Measurements from ENCODE around the gene CCDC71L.

The CCDC71L gene

DNA sequence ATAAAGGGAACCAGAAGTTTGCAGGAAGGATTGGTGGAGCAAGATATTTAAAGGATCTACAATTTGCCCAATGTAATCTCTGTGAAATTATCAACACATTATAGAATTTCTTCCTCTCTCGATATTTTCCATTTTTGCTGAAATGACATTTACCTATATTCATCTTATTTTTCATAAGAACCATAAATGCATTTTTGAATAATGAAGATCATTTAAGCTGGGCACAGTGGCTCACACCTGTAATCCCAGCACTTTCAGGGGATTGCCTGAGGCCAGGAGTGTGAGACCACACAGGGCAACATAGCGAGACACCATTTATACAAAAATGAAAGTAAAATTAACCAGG is 37.7 kb downstream of the CCDC71L start:
- DNase-seq = no peak

- DNase-seq = no peak
These were observed 38.2 kb downstream of the CCDC71L start for GRCh38 chr7:106622654-106623314.

GRCh38 chr7:106621393-106622132 is 39.4 kb downstream of the CCDC71L start:
- DNase-seq = no peak

- DNase-seq = no peak
These were observed 40.3 kb downstream of the CCDC71L start for GRCh38 chr7:106620676-106621075.

GRCh38 chr7:106620034-106620433 is 40.9 kb downstream of the CCDC71L start:
- DNase-seq = no peak

- DNase-seq = no peak
These were observed 41.7 kb downstream of the CCDC71L start for GRCh38 chr7:106619213-106619612.

DNA sequence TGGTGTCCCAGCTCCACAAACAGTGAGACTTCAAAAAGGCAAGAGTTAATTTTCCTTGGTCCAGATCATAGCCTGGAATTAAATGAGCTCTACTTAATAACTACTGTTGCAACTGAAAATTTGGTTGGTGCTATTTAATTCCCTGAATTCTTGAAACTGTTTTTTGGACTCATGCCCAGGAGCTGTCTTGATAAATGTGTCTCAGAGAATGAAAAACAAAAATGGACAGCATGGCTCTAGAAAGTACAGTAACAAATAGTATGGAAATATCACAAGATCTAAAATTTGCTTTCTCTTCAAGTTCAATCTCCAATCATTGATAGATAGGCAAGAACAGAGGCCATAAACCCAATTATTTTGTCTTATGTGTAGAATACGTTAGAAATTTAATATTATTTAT is 42.5 kb downstream of the CCDC71L start:
- DNase-seq = no peak

GRCh38 chr7:106617860-106618259 is 43.1 kb downstream of the CCDC71L start:
- DNase-seq = no peak

DNA sequence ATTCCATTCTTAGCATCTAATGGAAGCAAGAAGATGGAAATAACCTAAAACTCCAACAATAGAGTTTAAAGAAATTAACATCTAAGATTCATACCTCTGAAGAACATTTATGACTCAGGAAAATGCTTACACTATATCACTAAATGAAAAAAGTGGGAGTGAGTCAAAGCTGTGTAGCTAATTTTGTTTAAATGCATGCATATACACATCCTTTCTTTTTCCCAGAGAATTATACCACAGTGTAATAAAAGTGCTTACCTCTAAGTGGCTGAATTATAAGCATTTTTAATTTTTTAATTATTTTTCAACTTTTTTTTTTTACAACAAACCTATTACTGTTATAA is 44.3 kb downstream of the CCDC71L start:
- DNase-seq = no peak

DNA sequence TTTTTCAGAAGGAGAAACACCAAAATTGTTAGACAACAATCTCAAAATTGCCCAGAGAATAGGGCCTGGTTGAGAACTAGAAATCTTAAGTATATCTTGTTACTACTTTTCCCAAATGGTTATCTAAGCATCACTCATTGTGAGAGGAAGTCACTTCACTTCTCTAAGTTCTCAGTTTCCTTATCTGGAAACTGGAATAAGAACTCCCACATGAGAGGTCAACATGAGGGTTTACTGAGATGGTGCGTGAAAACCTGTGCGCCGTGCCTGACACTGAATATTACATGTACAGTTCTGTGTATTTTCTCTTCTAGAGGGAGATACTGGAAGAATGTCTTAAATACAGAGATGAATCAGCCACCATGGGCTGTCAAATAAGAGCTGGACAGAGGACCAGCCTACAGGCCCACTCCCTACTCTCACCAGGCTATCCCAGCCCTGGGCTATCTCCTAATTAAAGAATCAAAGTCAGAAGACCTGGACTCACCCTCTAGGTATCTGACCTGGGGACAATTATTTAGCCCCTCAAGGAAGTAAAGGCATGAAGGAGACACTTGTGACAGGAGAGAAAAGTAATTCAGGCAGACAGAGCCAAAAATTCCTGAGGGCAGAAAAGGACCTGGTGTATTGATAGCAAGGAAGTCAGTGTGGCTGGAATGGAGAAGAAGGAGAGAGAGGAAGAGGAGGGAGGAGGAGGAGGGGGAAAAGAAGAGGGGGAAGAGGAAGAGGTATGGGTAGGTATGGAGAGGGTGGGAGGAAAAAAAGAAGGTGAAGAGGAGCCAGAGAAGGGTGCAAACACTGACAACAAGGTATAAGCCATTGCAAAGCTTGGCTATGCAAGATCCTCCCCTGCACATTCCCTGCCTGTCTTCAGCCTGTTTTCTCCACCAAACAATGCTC is 44.9 kb downstream of the CCDC71L start:
- no peak for DNase-seq

DNA sequence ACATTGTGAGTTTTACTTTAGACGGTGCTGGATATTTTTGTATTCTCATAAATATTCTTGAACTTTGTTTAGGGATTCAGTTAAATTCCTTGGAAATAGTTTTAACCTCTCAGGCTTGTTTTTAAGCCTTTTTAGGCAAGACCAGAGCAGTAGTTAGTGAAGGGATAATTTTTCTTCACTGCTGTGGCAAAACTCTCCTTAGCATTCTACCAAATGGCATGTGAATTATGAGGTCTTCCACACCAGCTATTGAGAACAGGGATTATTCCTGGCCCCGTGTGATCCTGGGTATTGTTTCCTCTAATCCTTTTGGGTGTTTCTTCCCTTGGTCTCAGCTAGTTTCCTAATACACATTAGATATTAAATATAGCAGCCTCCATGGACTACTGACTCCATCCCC is 46.2 kb downstream of the CCDC71L start:
- DNase-seq = no peak

DNA sequence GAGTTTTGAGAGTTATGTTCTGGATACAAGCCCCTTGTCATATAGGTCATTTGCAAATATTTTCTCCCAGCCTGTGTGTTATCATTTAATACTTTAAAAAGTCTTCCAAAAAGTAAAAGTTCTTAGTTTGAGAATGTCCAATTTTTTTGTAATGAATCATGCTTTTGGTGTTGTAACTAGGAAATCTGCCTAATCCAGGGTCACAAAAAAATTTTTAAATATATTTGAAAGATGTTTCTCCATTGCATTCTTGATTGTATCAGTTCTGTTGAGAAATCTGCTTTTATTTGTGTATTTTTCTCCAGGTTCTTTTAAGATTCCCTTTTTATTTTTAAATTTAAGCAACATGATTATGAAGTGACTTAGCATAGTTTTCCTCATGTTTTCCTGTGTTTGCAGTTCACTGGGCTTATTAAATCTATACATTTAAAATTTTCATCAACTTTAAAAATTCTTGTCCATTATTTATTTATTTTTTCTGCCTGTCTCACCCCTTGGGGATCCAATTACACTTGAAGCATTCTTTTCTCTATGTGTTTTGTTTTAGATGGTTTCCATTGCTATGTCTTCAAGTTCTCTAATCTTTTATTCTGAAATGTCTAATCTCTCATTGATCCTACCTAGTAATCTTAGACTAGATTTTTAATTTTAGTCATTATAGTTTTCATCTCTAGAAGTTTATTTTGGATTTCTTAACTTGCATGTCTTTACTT is 47.0 kb downstream of the CCDC71L start:
- no peak for DNase-seq

DNA sequence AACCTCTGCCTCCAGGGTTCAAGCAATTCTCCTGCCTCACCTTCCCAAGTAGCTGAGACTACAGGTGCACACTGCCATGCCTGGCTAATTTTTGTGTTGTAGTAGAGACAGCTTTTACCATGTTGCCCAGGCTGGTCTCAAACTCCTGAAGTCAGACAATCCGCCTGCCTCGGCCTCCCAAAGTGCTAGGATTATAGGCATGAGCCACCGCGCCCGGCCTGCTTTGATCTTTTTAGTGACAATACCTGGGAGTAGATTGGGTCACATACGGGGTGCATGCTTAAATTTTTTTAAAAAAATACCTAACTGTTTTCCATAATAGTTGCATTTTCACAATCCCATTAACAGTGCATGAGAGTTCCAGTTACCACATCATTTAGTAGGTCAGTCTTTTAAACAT is 47.7 kb downstream of the CCDC71L start:
- no peak for DNase-seq

GRCh38 chr7:106612432-106612831 is 48.5 kb downstream of the CCDC71L start:
- no peak for DNase-seq

- DNase-seq = no peak
These were observed 49.0 kb downstream of the CCDC71L start for GRCh38 chr7:106611911-106612310.

- no peak for DNase-seq
These were observed 49.7 kb downstream of the CCDC71L start for GRCh38 chr7:106610996-106611886.

- DNase-seq = no peak
These were observed 51.5 kb downstream of the CCDC71L start for GRCh38 chr7:106609416-106609815.

DNA sequence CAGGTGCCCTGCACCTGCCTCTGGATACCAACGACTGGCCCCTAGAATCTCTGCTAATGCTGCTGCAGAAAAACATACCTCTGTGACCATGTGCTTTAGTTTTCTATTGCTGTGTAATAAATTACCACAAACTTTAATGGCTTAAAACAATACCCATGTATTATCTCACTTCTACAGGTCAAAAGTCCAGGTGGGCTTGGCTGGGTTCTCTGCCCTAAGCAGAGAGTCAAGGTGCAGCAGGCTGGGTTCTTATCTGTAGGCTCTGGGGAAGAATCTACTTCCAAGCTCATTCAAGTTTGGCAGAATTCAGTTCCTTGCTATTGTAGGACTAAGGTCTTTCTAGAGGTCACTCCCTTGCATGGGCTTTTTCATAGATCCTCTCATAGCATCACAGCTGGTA is 52.3 kb downstream of the CCDC71L start:
- no peak for DNase-seq
